Sigmoid colon (tissue), 3 donors: ENCODE results near the gene SAMM50.

Source experiments
- CTCF ChIP-seq, 4 experiments: fragments of 450-650 bp in 3 of 4; fragments of 200-600 bp in 1 of 4; IDR thresholded peaks; one replicate each; pipeline ENCODE4 v1.5.1; 2016 to 2019; ENCODE audit warnings: antibody characterized with exemption in 4 of 4, mild to moderate bottlenecking in 3 of 4, moderate library complexity in 2 of 4
- POLR2A ChIP-seq, 2 donors: fragments of 450-650 bp; IDR thresholded peaks; one replicate each; pipeline ENCODE4 v1.6.1; 2016; ENCODE audit warnings: antibody characterized with exemption in 2 of 2, mild to moderate bottlenecking in 2 of 2, moderate library complexity in 2 of 2

GRCh38 chr22:44033287-44033686, 78.0 kb downstream of the SAMM50 start:
- TF ChIP-seq POLR2A (IDR thresholded peaks at IDR 0.05) (no peak), CTCF (IDR thresholded peaks at IDR 0.05) (no peak)
